CD4-positive, alpha-beta T cell treated with Interferon alpha-2 for 1 hour (primary cell): ENCODE measurements around the gene TP73.

Experiments
- DNase-seq, 2 donors: peaks; one replicate each; pipeline ENCODE4 v3.0.0-alpha.2; 2020 to 2022

TP73 gene

DNA sequence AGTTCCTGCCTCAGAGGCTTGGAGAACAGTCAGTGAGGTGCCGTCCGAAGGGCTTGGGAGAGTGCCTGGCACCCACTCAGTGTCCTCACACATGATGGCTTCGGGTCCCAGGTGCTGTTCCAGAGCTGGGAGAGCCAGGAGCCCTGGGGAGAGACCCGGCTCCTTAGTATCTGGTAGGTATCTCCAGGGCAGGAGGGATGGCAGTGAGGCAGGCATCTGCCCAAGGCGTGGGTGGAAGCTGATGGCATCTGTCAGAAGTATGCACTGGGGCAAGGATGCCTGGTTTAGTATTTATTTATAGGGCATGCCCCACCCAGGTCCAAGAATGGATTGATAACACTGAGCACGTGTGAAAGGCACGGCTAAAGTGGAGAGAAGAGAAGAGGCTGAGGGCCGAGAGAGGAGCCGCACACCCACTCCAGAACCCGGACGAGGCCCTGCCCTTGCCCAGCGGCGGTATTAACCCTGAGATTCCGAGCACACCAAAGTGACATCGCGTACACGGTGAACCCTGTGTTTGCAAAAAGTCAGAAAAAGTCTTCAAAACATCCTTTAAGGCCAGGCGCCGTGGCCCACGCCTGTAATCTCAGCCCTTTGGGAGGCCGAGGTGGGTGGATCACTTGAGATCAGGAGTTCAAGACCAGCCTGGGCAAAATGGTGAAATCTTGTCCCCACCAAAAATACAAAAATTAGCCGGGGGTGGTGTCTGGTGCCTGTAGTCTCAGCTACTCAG is 2.4 kb downstream of the TP73 start:
- no peak for DNase-seq

- no peak for DNase-seq
Observed at GRCh38 chr1:3656450-3657095, 4.3 kb downstream of the TP73 start.

GRCh38 chr1:3657096-3657475 is 4.8 kb downstream of the TP73 start:
- no peak for DNase-seq

GRCh38 chr1:3657578-3658230 is 5.4 kb downstream of the TP73 start:
- DNase-seq = no peak

DNA sequence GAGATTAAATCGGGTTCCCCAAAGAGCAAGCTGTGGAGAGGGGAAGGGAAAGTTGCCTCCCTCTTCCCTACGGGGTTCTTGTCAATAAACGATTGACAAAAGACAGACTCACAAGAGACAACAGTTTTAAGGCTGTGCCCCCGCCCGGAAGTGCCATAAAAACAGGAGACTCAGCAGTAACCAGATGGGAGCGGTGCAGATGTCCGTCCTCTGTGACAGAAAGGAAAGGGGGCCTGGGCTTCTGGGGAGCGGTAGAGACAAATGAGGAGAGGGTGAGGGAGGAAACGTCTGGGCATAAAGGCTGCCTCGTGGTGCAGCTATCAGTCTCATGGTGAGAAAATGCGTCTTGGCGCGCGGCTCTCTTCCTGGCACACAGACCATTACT is 5.9 kb downstream of the TP73 start:
- no peak for DNase-seq

DNA sequence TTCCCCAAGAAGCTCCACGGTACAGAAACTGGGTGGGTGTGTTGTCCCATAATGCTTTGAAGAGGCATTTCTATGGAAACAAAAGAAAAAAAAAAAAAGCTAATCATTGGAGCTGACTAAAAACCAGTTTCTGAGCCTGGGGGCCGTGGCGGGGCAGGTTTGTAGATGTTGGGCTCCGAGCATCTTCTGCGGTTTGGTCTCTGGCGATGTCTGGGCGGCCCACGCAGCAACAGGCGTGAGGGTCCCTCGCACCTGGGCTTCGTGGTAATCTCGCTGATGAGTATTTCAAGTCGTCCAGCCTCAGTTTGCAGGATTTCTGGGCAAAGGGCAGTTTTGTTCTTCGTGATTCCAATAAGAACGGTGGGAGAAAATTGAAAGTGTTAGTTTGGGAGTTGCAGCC is 6.8 kb downstream of the TP73 start:
- no peak for DNase-seq

- DNase-seq = no peak
Observed at GRCh38 chr1:3660704-3661103, 8.4 kb downstream of the TP73 start.

GRCh38 chr1:3661631-3662030 is 9.3 kb downstream of the TP73 start:
- DNase-seq = no peak

GRCh38 chr1:3662080-3662671 is 9.9 kb downstream of the TP73 start:
- DNase-seq = no peak

- DNase-seq = no peak
Observed at GRCh38 chr1:3663999-3664699, 11.8 kb downstream of the TP73 start.

- DNase-seq = no peak
Observed at GRCh38 chr1:3664700-3665375, 12.5 kb downstream of the TP73 start.

DNA sequence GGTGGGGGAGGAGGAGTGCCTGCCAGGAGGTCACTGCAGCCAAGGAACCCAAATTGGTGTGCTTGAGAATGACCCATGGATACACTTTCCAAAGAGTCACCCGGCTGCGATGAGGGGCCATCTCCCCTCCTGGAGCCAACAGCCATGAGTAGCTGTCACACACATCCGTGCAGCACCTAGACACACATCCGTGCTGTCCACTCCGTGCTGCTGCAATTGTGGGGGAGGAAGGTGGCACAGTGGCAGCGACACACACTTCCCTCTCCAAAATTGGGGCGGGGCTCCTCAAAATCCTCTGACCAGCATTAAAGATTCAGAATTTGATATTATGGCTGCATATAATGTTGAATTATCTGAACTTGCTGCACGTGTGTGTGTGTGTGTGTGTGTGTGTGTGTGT is 15.8 kb downstream of the TP73 start:
- no peak for DNase-seq

- peak in 1 of 2 donors; percentile 44 for DNase-seq
Observed at GRCh38 chr1:3668585-3669300, 16.4 kb downstream of the TP73 start.

DNA sequence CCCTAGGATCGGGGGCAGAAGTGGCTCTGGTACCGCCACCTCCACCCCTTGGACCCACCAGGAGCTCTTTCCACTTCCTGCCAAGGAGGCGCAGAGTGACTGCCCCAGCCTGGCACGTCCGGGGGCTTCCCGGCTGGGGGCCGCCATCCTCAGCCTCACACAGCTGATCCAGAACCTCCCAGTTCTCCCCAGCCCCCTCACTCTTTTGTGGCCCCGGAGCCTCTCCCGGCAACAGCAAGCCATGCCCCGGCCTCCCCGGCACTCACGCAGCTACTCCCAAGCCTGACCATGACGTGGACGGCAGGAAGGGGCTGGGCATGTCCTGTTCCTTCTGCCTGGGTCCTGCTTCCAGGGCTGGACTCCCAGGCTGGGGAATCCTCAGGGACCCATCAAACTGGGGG is 17.1 kb downstream of the TP73 start:
- DNase-seq = no peak

- no peak for DNase-seq
Observed at GRCh38 chr1:3669971-3670431, 17.7 kb downstream of the TP73 start.

DNA sequence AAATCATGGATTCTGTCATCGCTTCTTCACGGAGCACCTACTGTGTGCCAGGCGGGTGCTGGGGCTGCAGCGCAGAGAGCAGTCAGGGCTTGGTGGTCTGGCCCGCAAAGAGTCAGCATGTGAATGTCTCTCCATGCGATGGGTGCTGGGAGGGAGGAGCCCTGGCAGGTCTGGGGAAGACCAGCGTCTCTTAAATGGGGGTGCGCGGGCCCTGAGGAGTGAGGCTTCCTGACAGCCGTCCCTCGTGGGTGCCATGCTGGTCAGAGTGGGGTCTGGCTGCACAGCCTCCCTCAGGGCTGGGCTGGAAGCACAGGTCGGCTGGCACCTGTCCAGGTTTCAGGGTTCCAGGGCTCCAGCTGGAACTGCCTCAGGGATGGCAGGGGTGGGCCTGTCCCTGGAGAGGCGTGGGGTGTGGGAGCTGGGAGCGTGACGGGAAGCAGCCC is 18.5 kb downstream of the TP73 start:
- DNase-seq = no peak

DNA sequence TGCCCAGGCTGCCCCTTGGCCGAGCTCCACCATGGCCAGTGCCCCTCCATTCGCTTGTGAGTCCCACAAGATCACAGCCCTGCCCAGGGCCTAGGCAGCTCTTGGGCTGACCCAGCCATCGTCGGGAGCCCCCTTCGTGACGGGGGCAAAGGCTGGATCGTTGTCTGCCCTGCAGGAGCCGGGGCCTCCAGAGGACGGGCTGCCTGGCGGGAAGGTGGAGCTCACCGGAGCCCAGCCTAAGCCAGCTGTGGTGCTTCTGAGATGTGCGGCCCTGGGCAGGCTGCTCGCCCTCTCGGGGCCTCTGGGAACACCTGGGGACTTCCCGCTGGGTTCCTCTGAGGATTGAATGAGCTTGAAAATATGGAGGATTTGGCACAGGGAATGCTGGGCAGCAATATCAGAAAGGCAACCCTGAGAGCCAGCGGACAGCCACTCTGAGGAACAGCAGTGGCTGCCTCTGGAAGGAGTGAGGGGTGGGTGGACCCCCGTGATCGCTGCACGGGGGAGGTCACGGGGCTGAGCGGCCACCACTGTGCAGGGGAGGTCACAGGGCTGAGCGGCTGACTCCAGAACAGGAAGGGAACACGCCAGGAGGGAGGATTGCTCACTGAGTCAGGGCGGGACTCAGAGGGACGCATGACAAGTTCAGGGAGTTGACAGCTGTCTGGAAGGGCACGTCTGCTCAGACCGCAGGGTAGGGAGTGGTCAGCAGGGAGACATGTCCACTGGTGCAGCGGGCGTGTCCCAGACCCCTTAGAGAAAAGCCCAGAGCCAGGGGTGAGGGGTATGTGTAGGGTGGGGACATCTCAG is 19.3 kb downstream of the TP73 start:
- no peak for DNase-seq

DNA sequence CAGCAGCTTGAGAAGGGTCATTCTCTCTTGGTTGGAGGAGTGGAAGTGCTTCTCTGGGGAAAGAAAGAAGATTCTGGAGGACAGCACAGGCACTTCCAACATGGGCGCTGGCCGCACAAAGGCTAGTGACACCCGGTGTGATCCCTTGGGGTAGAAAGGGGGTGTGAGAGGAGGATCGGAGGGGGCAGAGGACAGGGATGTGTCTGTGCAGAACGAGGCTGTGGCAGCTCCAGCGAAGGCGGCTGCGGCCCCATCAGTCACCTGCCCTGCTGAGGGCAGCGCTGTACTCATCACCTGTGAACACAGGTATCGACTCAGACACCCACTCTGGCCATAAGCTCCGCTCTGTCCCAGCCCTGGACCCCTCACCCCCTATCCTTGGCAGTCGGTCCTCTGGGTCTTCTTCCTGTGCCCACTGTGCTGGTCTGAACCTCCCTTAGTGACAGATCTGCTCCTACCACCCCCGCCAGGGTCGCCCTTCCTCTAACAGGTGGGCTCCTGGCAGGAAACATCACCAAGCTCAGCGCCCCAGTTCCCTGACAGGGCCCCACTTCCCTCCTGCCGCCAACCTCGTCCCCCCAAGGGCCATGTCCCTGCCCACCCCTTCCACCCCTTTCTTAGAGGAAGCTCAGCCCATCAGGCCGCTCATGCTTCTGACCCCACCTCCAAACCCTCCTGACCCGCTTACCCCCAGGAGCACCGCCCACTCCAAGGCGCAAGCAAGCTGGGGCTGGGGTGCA is 20.1 kb downstream of the TP73 start:
- DNase-seq = no peak

GRCh38 chr1:3672971-3673361 is 20.6 kb downstream of the TP73 start:
- no peak for DNase-seq
